Smooth muscle cell (in vitro differentiated cells): ENCODE results near the gene SYT13. TPM values are rescaled to one million over a fixed set of nuclear protein-coding genes. Genes with fewer than 3 reads are reported as not detected.

Source experiments
- DNase-seq: peaks from one replicate; lab custom pipeline; 2025; ENCODE audit not compliant: unreplicated experiment; lab: John Stamatoyannopoulos, UW
- H2AFZ ChIP-seq: fragments of 200-600 bp; sonication (generic); 2 replicates; pipeline ENCODE4 v1.6.0; 2016; ENCODE audit warnings: antibody characterized with exemption, low read depth, mild to moderate bottlenecking
- H3F3A ChIP-seq: fragments of 200-600 bp; sonication (generic); 2 replicates; pipeline ENCODE4 v1.6.0; 2017; ENCODE audit warnings: antibody characterized with exemption, low read depth
- H3K27ac ChIP-seq: fragments of 200-600 bp; sonication (generic); 2 replicates; pipeline ENCODE4 v1.5.1; 2016; ENCODE audit warnings: low read depth, mild to moderate bottlenecking
- H3K27me3 ChIP-seq: fragments of 200-600 bp; sonication (generic); 2 replicates; pipeline ENCODE4 v1.6.1; 2016; ENCODE audit warnings: low read depth, mild to moderate bottlenecking
- H3K36me3 ChIP-seq: fragments of 200-600 bp; sonication (generic); 2 replicates; pipeline ENCODE4 v1.5.1; 2016; ENCODE audit warnings: low read depth
- H3K4me1 ChIP-seq: fragments of 200-600 bp; sonication (generic); 2 replicates; pipeline ENCODE4 v1.5.1; 2016; ENCODE audit warnings: low read depth
- H3K4me2 ChIP-seq: fragments of 200-600 bp; sonication (generic); 2 replicates; pipeline ENCODE4 v1.6.0; 2016; ENCODE audit warnings: mild to moderate bottlenecking
- H3K4me3 ChIP-seq: fragments of 200-600 bp; sonication (generic); 2 replicates; pipeline ENCODE4 v1.5.1; 2016; ENCODE audit warnings: mild to moderate bottlenecking
- H3K79me2 ChIP-seq: fragments of 200-600 bp; sonication (generic); 2 replicates; pipeline ENCODE4 v1.6.0; 2016; ENCODE audit warnings: low read depth, mild to moderate bottlenecking
- H3K9ac ChIP-seq: fragments of 200-600 bp; sonication (generic); 2 replicates; pipeline ENCODE4 v1.6.0; 2016; ENCODE audit warnings: low read depth
- H3K9me3 ChIP-seq: fragments of 200-600 bp; sonication (generic); replicated peaks from 2 replicates; pipeline ENCODE4 v1.5.1; 2016; ENCODE audit warnings: low read depth
- H4K20me1 ChIP-seq: fragments of 200-600 bp; sonication (generic); 2 replicates; pipeline ENCODE4 v1.6.0; 2016; ENCODE audit warnings: low read depth
- WGBS: methylation state at CpG from one replicate; pipeline ENCODE4 v1.1.7; 2016; ENCODE audit warnings: low lambda C conversion rate; 5-methylcytosine and 5-hydroxymethylcytosine counted together
- polyA plus RNA-seq: library from polyadenylated mRNA; unstranded; fragments of >200 nt; fragmentation: Nextera tagmentation; extraction: Ambion mirVana; gene quantifications from 2 replicates; pipeline ENCODE4 v1.2.1, GENCODE V29; 2016
- total RNA-seq: library from RNA; depleted of rRNA; stranded (reverse); fragments of >200 nt; gene quantifications from 2 replicates; pipeline ENCODE4 v1.2.3, GENCODE V29; 2014
- TF ChIP-seq, protein P1 (sequence below): fragments of 200-600 bp; sonication (generic); IDR thresholded peaks from 2 replicates; pipeline ENCODE4 v1.5.1; 2017; ENCODE audit warnings: borderline replicate concordance, mild to moderate bottlenecking, antibody characterized with exemption; ENCODE audit not compliant: insufficient read depth, poor library complexity, severe bottlenecking

Gene SYT13
- total and polyA plus RNA-seq, 2 experiments from 2014 or later: 0.47 to 1.3 TPM

DNA sequence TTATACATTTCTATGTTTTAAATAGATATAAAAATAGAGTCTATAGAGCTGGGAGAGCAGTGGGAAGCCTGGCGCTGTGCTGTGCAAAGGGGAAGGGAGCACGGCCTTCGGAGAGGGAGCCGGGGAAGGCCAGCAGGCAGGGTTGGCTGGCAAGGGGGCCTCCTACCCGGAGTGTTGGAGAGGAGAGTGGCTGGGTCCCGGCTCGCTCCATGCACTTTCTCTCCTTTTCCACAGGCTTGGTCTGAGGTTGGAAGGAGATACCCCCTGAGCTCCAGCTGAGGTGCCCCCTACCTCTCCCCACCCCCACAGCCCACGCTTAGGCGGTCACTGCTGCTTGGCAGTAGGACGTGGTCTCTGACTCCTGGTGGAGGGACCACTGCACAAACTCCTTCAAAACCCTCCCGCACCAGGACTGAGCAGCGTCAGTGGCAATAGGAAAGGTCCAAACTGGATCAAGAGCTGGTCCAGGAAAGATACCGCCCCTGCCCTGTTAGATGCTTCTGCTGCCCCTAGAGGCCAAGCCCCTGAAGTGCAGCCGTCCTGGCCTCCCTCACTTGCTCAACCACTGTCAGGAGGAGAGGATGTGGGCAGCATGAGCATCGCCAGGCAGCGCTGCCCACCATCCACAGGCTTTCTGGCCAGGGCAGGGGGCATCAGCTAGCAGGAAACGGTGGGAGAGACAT, 52.9 kb downstream of the SYT13 start:
- H3K79me2 ChIP-seq: no peaks in the 10 kb centered on the region
- WGBS: 51% methylated on average over 16 of the region's 17 CpGs
- H3K4me1 ChIP-seq: no peaks in the 10 kb centered on the region
- no peak overlapping the region for H3K27ac ChIP-seq
- no peak overlapping the region for H2AFZ ChIP-seq
- peaks cover 7% of the 10 kb centered on the region for H3K27me3 ChIP-seq
- no peaks in the 10 kb centered on the region for H3K9me3 ChIP-seq
- H4K20me1 ChIP-seq: no peaks in the 10 kb centered on the region
- no peak overlapping the region for H3K4me3 ChIP-seq
- TF ChIP-seq, protein P1, sequence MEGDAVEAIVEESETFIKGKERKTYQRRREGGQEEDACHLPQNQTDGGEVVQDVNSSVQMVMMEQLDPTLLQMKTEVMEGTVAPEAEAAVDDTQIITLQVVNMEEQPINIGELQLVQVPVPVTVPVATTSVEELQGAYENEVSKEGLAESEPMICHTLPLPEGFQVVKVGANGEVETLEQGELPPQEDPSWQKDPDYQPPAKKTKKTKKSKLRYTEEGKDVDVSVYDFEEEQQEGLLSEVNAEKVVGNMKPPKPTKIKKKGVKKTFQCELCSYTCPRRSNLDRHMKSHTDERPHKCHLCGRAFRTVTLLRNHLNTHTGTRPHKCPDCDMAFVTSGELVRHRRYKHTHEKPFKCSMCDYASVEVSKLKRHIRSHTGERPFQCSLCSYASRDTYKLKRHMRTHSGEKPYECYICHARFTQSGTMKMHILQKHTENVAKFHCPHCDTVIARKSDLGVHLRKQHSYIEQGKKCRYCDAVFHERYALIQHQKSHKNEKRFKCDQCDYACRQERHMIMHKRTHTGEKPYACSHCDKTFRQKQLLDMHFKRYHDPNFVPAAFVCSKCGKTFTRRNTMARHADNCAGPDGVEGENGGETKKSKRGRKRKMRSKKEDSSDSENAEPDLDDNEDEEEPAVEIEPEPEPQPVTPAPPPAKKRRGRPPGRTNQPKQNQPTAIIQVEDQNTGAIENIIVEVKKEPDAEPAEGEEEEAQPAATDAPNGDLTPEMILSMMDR: peak; percentile 79
- H3K4me2 ChIP-seq: no peak overlapping the region
- no peak overlapping the region for H3K9ac ChIP-seq
- DNase-seq: peak; percentile 11
- no peaks in the 10 kb centered on the region for H3K36me3 ChIP-seq
- no peaks in the 10 kb centered on the region for H3F3A ChIP-seq

DNA sequence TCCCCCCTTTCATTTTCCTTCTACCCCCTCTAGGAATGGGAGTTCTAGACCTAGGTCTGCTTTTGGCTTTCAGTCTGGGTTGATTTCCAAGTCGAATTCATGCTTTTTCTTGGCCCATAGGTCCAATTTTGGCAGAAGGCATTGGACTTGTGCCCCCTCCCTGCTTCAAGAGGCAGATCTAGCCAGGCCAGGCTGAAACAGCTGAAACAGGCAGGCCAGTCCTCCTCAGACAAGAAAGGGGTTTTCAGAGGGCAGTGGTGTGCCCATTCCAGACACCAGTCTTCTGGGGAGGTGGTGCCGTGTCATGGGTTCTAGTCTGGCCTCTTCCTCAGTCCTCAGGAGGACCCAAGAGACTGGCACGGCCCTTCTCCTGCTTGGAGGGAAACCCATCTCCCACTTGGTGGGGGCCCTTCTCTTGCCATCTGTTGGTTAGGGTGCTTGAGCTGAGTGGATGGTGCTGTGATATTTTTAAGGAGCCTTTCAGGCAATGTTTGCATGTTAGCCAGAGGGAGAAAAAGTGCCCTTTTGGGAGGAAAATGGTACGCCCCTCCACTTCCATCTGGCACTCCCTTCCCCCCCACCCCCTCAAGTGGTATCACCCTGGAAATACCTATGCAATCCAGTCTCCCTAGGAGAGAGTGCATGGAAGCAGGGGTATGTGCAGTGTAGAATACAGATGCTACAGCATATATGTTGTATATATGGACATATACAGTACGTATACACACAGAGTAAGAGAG, 53.6 kb downstream of the SYT13 start:
- TF ChIP-seq, protein P1: no peak

DNA sequence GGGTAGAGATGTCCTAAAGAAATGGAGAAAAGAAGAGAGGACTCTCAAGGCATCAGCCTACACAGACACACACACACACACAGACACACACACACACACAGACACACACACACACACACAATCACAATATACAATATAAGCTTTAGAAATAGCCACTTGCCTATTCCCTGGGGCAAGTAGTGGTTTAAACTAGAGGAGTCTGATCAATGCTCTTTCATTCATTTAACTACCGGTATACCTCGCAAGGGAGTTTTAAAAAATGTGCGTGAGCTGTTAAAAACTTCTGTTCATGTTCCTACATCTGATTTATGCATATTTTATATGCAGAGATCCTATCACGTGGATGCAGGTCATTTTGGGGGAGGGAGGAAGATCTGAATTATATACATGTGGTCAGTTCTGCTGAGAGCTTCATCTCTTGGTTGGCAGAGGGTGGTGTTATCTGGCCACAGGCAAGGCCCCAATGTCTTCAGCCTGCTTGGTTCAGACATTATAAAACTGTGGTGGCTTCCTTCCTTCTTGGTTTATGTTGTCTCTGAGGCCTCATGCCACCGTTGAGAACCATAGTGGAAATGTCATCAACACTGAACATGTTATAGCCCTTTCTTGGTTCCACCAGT, 56.6 kb downstream of the SYT13 start:
- Histone ChIP-seq H3K4me2 (no peak overlapping the region), H3F3A (no peaks in the 10 kb centered on the region), H2AFZ (no peak overlapping the region), H4K20me1 (no peaks in the 10 kb centered on the region), H3K4me1 (no peaks in the 10 kb centered on the region), H3K27me3 (no peaks in the 10 kb centered on the region), H3K36me3 (no peaks in the 10 kb centered on the region), H3K9me3 (no peaks in the 10 kb centered on the region), H3K79me2 (no peaks in the 10 kb centered on the region), H3K4me3 (no peak overlapping the region), H3K27ac (no peak overlapping the region), H3K9ac (no peak overlapping the region)
- WGBS: 96% methylated on average over 5 of the region's 5 CpGs
- DNase-seq: no peak
- TF ChIP-seq, protein P1: no peak

More for the DNA sequence above, 53.6 kb downstream of the SYT13 start:
- Histone ChIP-seq H3K27ac (no peak overlapping the region), H3K79me2 (no peaks in the 10 kb centered on the region), H2AFZ (no peak overlapping the region), H3K4me1 (no peaks in the 10 kb centered on the region), H3K9me3 (no peaks in the 10 kb centered on the region), H3F3A (no peaks in the 10 kb centered on the region), H3K9ac (no peak overlapping the region), H4K20me1 (no peaks in the 10 kb centered on the region), H3K27me3 (peaks cover 7% of the 10 kb centered on the region), H3K4me2 (no peak overlapping the region), H3K4me3 (no peak overlapping the region), H3K36me3 (no peaks in the 10 kb centered on the region)
- 89% methylated on average over 5 of the region's 5 CpGs for WGBS
- no peak for DNase-seq
